Activated T-cell treated with anti-CD3 and anti-CD28 coated beads, Interleukin-2, amount 50 U/mL, for 48 hours (primary cell): ENCODE data around the gene FAM124A.
"Not testable (repeated sequence)": the region's sequence is repeated elsewhere in the genome, so short reads cannot be mapped to it uniquely, and the experiment has no call there.

Experiments used
- DNase-seq, 2 experiments: peaks; one replicate each; pipeline ENCODE4 v3.0.0-alpha.2; 2020

Gene FAM124A

DNA sequence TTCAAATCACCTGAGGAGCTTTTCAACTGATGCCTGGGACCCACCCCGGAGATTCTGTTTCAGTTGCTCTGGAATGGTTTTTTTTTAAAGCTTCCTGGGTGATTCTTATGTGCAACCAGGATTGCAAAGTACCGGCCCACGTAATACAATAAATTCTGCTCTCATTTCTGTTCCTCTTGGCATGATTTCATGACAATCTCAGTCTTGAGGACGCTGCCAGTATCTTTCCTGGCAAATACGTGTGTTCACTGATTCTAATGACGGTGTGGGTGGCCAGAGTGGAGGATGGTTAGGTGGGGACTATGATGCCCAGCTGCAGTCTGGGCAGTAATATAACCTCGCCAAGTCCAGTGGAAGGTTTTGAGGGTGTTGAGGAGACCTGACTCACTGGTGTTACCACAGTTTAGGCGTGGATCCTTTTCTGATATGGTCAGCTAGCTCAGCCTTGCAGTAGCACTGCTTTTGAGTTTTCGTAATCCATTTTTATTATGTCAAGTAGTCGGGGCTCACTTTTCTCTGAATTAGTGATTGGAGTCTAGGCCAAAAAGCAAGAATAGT is 49.4 kb downstream of the FAM124A start:
- DNase-seq, result no peak

DNA sequence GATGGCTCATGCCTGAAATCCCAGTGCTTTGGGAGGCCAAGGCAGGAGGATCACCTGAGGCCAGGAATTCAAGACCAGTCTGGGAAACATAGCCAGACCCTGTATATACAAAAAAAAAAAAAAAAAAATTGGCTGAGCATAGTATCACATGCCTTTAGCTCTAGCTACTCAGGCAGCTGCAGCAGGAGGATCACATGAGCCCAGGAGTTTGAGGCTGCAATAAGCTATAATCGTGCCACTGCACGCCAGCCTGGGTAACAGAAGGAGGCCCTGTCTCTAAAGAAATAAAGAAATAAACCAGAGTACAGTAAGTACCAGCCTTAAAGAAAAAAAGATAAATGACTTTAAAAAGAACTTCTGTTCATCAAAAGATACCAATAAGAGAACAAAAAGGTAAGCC is 52.9 kb downstream of the FAM124A start:
- no peak for DNase-seq

- no peak for DNase-seq
Measured at GRCh38 chr13:51276636-51277035, 54.4 kb downstream of the FAM124A start.

- DNase-seq, result no peak
Measured at GRCh38 chr13:51277928-51278327, 55.7 kb downstream of the FAM124A start.

- DNase-seq, result no peak
Measured at GRCh38 chr13:51278426-51279130, 56.4 kb downstream of the FAM124A start.

DNA sequence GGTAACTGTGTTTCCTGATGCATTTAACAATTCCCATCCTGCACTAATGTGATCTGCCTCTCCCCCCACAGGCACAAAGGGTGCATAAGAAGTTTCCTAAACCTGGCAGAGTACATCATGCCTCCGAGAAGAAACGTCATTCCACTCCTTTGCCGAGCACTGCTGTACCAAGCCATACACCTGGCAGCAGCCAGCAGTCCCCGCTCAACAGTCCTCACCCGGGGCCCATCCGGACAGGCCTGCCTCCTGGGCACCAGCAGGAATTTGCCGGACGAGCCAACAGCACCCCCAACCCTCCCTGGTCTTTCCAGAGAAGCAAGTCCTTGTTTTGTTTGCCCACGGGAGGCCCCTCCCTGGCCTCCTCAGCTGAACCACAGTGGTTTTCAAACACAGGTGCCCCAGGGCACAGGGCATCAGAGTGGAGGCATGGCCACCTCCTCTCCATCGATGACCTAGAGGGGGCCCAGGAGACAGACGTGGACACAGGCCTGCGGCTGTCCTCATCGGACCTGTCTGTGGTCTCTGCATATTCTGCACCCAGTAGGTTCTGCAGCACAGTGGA is 58.3 kb downstream of the FAM124A start:
- no peak for DNase-seq

- DNase-seq, result no peak
Measured at GRCh38 chr13:51282322-51282721, 60.1 kb downstream of the FAM124A start.

GRCh38 chr13:51282923-51283322 is 60.7 kb downstream of the FAM124A start:
- not testable (repeated sequence) for DNase-seq

DNA sequence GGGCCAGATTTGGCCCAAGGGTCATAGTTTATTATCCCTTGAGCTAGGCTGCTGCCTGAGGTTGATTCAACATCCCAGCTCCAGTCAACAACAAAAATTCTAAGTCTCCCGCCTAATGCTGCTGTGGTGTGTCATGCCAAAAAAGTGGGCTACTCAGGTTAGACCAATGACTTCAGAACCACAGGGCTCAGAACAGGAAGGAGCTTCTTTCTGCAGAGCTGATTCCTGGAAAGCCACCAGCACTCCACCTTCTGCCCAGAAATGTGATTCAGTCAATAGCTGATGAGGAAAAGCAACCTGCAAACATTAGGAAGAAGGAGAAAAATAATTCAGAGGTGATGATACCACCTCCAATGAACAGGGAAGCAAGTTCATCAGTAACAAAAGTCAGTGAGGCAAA is 61.2 kb downstream of the FAM124A start:
- no peak for DNase-seq

- no peak for DNase-seq
Measured at GRCh38 chr13:51284339-51284738, 62.1 kb downstream of the FAM124A start.

DNA sequence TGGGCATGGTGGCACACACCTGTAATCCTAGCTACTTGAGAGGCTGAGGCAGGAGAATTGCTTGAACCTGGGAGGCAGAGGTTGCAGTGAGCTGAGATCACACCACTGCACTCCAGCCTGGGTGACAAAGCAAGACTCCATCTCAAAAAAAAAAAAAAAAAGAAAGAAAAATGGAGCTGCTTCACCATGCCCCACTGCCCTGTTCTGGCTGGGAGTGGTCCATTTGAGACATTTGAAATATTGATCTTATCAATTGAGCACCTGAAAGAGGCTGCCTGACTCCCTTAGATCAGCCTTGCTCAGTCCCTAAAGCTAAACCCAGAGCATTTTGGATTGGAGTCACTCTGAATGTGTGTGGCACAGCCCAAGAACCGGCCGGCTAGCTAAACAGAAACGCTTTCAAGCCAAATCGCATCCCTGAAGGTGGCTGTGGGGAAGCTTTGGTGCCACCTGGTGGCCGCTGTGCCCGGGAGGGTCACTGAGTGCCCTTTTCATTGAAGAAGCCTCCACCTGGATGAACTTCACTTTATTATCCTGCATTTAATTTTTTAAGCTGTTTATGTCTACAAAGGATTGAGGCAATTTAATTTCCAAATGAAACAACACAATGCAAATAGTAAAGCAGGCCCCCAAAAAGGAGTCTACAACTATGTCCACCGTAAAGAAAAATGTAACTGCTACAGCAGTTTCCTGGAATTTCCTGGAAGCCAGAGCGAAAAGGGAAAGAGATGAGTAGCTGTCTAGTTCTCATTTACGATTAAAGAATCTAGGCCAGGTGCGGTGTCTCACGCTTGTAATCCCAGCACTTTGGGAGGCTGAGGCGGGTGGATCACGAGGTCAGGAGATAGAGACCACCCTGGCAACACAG is 64.2 kb downstream of the FAM124A start:
- peak; percentile 86 to 87 for DNase-seq

DNA sequence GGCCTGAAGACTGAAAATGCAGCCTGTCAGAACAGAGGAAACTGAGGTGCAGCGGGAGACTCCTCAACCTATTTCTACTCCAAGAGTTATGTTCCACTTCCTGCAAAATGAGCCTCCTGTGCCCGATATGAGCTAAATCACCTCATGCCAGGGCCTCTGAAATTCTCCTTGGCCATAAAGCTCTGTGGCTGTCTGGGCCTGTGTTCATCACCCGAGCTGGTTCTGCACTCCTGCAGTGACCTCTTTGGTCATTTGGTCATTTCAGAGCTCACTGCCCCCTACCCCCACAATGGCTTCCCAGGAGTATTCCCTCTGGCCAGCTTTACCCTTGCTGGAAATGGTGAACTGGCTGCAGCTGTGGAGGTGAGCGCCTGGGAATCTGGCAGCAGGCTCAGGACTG is 65.6 kb downstream of the FAM124A start:
- no peak for DNase-seq

- not testable (repeated sequence) for DNase-seq
Measured at GRCh38 chr13:51288254-51288653, 66.1 kb downstream of the FAM124A start.

DNA sequence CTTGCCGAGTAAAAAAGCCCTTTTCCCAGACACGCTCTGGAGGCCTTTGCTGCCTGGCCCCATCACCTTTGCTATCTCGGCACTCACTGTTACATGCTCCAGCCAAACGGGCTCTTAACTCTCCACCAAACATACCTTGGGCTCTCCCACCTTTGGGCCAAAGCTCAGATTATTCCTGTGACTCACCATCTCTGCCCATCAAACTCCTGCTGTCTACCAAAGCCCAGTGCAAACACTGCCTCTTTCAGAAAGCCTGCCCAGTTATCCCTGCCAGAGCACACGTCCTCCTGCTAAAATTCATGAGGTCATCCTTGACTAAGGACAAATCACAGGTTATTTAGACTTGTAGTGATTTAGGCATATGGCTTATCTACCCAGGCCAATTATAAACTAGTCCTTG is 69.1 kb downstream of the FAM124A start:
- no peak for DNase-seq

DNA sequence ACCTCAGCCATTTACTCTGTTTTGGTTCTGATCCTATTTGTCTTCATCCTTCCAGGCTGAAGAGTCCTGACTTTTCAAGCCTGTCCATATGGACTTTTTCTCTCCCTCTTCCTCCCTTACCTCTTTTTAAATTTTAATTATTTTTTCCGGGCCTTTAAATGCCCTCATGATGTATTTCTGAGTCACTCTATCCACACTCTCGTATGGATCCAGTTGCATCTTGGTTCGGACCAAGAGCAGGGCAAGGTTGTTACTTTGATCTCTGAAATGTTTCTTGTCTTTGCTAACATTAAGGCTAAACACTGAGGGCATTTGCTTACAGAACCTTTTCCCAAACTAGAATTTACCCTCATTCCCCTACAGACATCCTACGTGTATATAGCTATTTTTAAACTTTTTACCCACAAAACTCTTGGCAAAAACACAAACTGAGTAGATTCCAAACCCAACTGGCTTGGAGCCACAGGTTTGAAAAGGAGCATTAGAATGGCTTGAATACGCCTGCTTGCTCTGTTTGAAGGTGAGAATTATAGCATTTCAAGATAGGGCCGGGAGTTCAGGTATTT is 69.9 kb downstream of the FAM124A start:
- no peak for DNase-seq

DNA sequence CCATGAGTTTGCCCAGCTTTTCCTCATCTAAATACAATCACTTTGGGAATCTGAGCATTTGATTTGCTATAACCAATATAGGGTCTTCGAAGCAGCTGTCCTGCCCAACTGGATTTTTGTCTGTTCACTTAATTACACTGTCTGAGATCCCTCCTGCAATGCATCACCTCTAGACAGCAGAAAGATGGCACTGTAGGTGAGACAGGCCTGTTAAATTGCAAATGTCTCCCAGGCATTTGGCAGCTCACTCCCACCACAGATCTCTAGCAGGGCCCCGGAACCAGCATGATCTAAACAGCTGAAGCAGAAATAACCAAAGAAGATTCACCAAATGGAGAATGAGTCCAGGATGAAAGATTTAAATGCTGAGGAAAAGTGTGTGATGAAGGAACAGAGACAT is 75.4 kb downstream of the FAM124A start:
- DNase-seq, result no peak

DNA sequence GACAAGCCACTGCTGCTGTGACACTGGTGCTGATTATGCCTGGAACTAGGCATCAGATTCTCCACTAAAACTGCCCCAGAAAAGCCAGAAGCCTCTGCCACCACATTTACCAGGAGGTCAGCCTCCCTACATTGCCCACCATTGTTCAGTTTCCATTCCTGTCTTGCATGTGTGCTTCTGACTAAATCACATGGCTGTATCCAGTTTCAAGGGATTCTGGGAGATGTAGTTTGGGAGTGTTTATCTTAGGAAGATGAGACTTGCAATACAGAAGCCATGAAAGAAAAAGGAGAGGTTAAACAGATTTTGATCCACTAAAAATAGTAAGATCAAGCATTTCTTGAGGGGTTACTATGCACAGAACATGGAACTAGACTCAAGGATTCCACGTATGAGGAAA is 76.6 kb downstream of the FAM124A start:
- no peak for DNase-seq

DNA sequence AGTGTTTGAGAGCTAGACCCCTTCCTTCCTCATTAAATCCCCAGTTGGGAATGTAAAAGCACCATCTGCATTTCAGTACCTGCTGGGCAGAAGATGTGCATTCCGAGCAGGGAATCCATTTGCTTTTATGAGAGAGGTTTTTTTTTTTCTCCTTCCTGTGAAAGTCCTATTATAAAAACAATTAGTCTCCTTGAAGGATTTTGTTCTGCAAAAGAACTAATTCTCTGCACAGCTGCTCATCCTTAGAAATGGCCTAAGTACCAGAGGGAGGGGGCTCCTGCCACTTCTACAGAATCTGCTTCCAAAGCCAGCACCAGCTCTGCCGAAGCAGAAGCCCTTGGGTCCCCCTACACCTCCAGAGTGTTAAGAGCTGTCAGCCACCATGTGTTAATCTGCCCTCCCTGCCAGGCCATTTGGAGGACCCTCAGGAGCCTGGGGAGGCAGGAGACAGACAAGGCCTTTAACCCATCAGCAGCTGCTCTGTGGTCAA is 80.9 kb downstream of the FAM124A start:
- no peak for DNase-seq

DNA sequence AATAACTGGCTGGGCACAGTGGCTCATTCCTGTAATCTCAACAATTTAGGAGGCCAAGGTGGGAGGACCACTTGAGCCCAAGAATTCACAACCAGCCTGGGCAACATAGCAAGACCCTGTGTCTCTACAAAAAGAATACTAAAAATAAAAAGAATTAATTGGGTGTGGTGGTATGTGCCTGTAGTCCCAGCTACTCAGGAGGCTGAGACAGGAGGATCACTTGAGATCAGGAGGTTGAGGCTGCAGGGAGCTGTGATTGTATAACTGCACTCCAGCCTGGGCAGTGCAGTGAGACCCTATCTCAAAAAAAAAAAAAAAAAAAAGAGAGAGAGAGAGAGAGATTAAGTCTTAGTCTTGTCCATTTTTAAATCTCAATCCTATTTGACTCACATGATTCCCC is 81.7 kb downstream of the FAM124A start:
- no peak for DNase-seq

- DNase-seq, result no peak
Measured at GRCh38 chr13:51305271-51305967, 83.2 kb downstream of the FAM124A start.

DNA sequence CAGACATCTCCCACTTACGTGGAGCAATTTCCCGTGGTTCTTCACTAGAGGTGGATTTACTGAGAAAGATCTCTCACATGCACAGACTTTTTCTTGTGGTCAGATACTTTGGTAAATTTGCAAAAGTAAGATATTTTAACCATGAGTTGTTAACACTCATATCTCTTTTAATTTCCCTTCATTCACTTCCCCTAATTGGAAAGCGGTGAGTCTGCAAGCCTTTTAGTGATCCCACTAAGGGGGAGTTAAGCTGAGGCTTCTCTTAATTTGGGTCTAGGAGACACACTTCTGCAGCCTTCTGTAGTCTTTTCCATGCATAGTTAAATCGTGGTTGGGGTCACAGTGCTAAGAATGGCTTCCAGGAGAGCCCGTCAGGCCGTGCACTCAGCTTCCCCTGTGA is 86.6 kb downstream of the FAM124A start:
- no peak for DNase-seq

DNA sequence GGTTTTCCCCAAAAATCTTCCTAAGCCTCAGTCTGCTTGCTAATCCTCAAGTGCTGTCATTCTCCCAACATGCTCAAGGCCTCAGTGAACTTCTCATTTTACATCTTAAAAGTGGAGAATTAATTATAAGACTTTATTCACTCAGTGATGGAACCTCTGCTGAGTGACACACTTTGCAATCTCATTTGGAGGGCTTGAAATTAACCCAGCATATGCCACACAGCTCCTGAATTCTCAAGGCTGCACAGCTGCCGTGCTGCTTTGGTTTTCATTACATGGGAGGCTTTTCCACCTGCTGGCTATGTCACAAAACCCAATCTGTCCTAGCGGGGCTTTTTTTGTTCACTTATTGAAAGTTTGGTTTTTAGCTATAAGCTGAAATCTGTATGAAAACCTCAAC is 89.0 kb downstream of the FAM124A start:
- no peak for DNase-seq
